HG02610 (cell line): ENCODE measurements around the gene HSPG2.

Experiments
- ATAC-seq: cut with Tn5 transposase; IDR thresholded peaks from one replicate; pipeline ENCODE4 v1.9.1; 2021; ENCODE audit warnings: mild to moderate bottlenecking, moderate library complexity; ENCODE audit not compliant: unreplicated experiment

HSPG2 gene

GRCh38 chr1:21774835-21775549 is 162.1 kb downstream of the HSPG2 start:
- no peak for ATAC-seq

- ATAC-seq = no peak
Measured at GRCh38 chr1:21773585-21773984, 163.5 kb downstream of the HSPG2 start.
